DMS 273 treated with DMSO at 0.1 percent for 48 hours (cell line): ENCODE results near the gene SNX33.
"Not testable (repeated sequence)": the region's sequence is repeated elsewhere in the genome, so short reads cannot be mapped to it uniquely, and the experiment has no call there.

Source experiments
- DNase-seq: peaks from one replicate; lab custom pipeline; 2025; lab: John Stamatoyannopoulos, UW

The SNX33 gene

GRCh38 chr15:75661756-75662140 is 14.0 kb downstream of the SNX33 start:
- DNase-seq, result no peak

- DNase-seq, result no peak
These were observed 15.3 kb downstream of the SNX33 start for GRCh38 chr15:75662823-75663519.

- DNase-seq, result no peak
These were observed 16.3 kb downstream of the SNX33 start for GRCh38 chr15:75663931-75664421.

GRCh38 chr15:75666823-75667501 is 19.2 kb downstream of the SNX33 start:
- no peak for DNase-seq

GRCh38 chr15:75669191-75669878 is 21.6 kb downstream of the SNX33 start:
- DNase-seq, result no peak

- DNase-seq, result no peak
These were observed 22.1 kb downstream of the SNX33 start for GRCh38 chr15:75669879-75670212.

- no peak for DNase-seq
These were observed 24.3 kb downstream of the SNX33 start for GRCh38 chr15:75671730-75672602.

- no peak for DNase-seq
These were observed 25.1 kb downstream of the SNX33 start for GRCh38 chr15:75672646-75673425.

GRCh38 chr15:75673426-75674235 is 25.9 kb downstream of the SNX33 start:
- no peak for DNase-seq

- no peak for DNase-seq
These were observed 26.7 kb downstream of the SNX33 start for GRCh38 chr15:75674366-75674765.

GRCh38 chr15:75675579-75676404 is 28.1 kb downstream of the SNX33 start:
- DNase-seq, result no peak

- no peak for DNase-seq
These were observed 29.2 kb downstream of the SNX33 start for GRCh38 chr15:75676688-75677464.

- no peak for DNase-seq
These were observed 30.0 kb downstream of the SNX33 start for GRCh38 chr15:75677465-75678323.

- DNase-seq, result not testable (repeated sequence)
These were observed 30.6 kb downstream of the SNX33 start for GRCh38 chr15:75678324-75678690.

- no peak for DNase-seq
These were observed 32.5 kb downstream of the SNX33 start for GRCh38 chr15:75680007-75680789.

GRCh38 chr15:75682181-75683135 is 34.7 kb downstream of the SNX33 start:
- no peak for DNase-seq
